Prostate gland (tissue), 2 donors: ENCODE data around the gene HSP90AB1.

Source experiments
- CTCF ChIP-seq, 4 experiments: fragments of 200-600 bp in 2 of 4; fragments of 450-650 bp in 2 of 4; sonication (generic) in 2 of 4; IDR thresholded peaks; 1 replicate in 3 of 4; 2 replicates in 1 of 4; pipeline ENCODE4 v1.5.1; 2016 to 2019; ENCODE audit warnings: antibody characterized with exemption in 4 of 4, mild to moderate bottlenecking in 2 of 4, moderate library complexity in 2 of 4
- POLR2A ChIP-seq: fragments of 450-650 bp; IDR thresholded peaks from one replicate; pipeline ENCODE4 v1.6.1; 2016; ENCODE audit warnings: antibody characterized with exemption, mild to moderate bottlenecking
- POLR2AphosphoS5 ChIP-seq: sonication (generic); formaldehyde crosslinking; IDR thresholded peaks from one replicate; pipeline ENCODE4 v1.6.1; 2017; ENCODE audit warnings: antibody characterized with exemption

- no peak for TF ChIP-seq POLR2A
- TF ChIP-seq CTCF (IDR thresholded peaks at IDR 0.05): no peak
- TF ChIP-seq POLR2AphosphoS5: no peak
These were observed 26.7 kb downstream of the HSP90AB1 start for GRCh38 chr6:44273617-44274016.
